ENCODE measurements around the gene KAT14. TPM values are rescaled to one million over a fixed set of nuclear protein-coding genes. Genes with fewer than 3 reads are reported as not detected.
"Not testable (repeated sequence)": the region's sequence is repeated elsewhere in the genome, so short reads cannot be mapped to it uniquely, and the experiment has no call there.

Gene KAT14
- total RNA-seq, 1 donor from 2014 or later, result 1.7 TPM

- no peak for DNase-seq (ENCODE audit: low spot score in 2 of 2)
- no peak overlapping the region for H3K4me3 ChIP-seq
- H3K27ac ChIP-seq, result no peak overlapping the region
- H3K9me3 ChIP-seq, result no peaks in the 10 kb centered on the region
- TF ChIP-seq CTCF (IDR thresholded peaks at IDR 0.05), result no peak
- H3K4me1 ChIP-seq, result no peaks in the 10 kb centered on the region
- intact Hi-C loops (cut with DNase I), result no loop called here
- no peaks in the 10 kb centered on the region for H3K27me3 ChIP-seq
- H3K36me3 ChIP-seq, result peaks cover 11 to 33% of the 10 kb centered on the region in 2 donors
These were observed 28.7 kb downstream of the KAT14 start for GRCh38 chr20:18166241-18166881.

GRCh38 chr20:18166950-18167349 is 29.3 kb downstream of the KAT14 start:
- TF ChIP-seq CTCF (IDR thresholded peaks at IDR 0.05), result no peak
- H3K4me1 ChIP-seq, result no peaks in the 10 kb centered on the region
- H3K27me3 ChIP-seq, result no peaks in the 10 kb centered on the region
- H3K27ac ChIP-seq, result no peak overlapping the region
- intact Hi-C loops (cut with DNase I), result no loop called here
- no peak for DNase-seq (ENCODE audit: low spot score in 2 of 2)
- H3K9me3 ChIP-seq, result no peaks in the 10 kb centered on the region
- no peak overlapping the region for H3K4me3 ChIP-seq
- H3K36me3 ChIP-seq, result peaks cover 14 to 30% of the 10 kb centered on the region in 2 donors

- TF ChIP-seq CTCF (IDR thresholded peaks at IDR 0.05), result no peak
- Histone ChIP-seq H3K27me3 (no peaks in the 10 kb centered on the region), H3K9me3 (no peaks in the 10 kb centered on the region), H3K27ac (no peak overlapping the region), H3K4me1 (no peaks in the 10 kb centered on the region), H3K4me3 (no peak overlapping the region), H3K36me3 (peaks cover 6 to 18% of the 10 kb centered on the region in 2 donors)
- intact Hi-C loops (cut with DNase I), result no loop called here
- DNase-seq (ENCODE audit: low spot score in 2 of 2), result no peak
These were observed 34.7 kb downstream of the KAT14 start for GRCh38 chr20:18172379-18172778.

- no peak for TF ChIP-seq CTCF (IDR thresholded peaks at IDR 0.05)
- no peaks in the 10 kb centered on the region for H3K4me1 ChIP-seq
- DNase-seq (ENCODE audit: low spot score in 2 of 2), result no peak
- no peaks in the 10 kb centered on the region for H3K9me3 ChIP-seq
- no peak overlapping the region for H3K4me3 ChIP-seq
- no peaks in the 10 kb centered on the region for H3K27me3 ChIP-seq
- H3K27ac ChIP-seq, result no peak overlapping the region
- H3K36me3 ChIP-seq, result peaks cover 6 to 23% of the 10 kb centered on the region in 2 donors
- intact Hi-C loops (cut with DNase I), result no loop called here
These were observed 37.4 kb downstream of the KAT14 start for GRCh38 chr20:18174906-18175683.

- no peak for DNase-seq (ENCODE audit: low spot score in 2 of 2)
- Histone ChIP-seq H3K36me3 (peaks cover 10 to 25% of the 10 kb centered on the region in 2 donors), H3K4me1 (no peaks in the 10 kb centered on the region), H3K27ac (no peak overlapping the region), H3K27me3 (no peaks in the 10 kb centered on the region), H3K9me3 (peaks cover 0 to 7% of the 10 kb centered on the region in 2 donors), H3K4me3 (no peak overlapping the region)
- intact Hi-C loops (cut with DNase I), result no loop called here
- no peak for TF ChIP-seq CTCF (IDR thresholded peaks at IDR 0.05)
These were observed 38.7 kb downstream of the KAT14 start for GRCh38 chr20:18176318-18176785.

- H3K27me3 ChIP-seq; intact Hi-C loops (cut with DNase I); H3K4me3 ChIP-seq; H3K4me1 ChIP-seq; H3K9me3 ChIP-seq; DNase-seq (ENCODE audit: low spot score in 2 of 2); H3K27ac ChIP-seq: not testable (repeated sequence)
- H3K36me3 ChIP-seq, result peaks cover 20 to 54% of the 10 kb centered on the region in 2 donors
These were observed 42.7 kb downstream of the KAT14 start for GRCh38 chr20:18180366-18180765.

All from ascending aorta (tissue), 2 donors.